Upper lobe of right lung (tissue), 1 donor: ENCODE results near the gene ADISSP. TPM values are rescaled to one million over a fixed set of nuclear protein-coding genes. Genes with fewer than 3 reads are reported as not detected.

Source experiments
- ATAC-seq: fragments of 200-7000 bp; cut with Tn5 transposase; one replicate; pipeline ENCODE4 v1.9.1; 2020; ENCODE audit warnings: mild to moderate bottlenecking, moderate library complexity
- DNase-seq: peaks from one replicate; pipeline ENCODE4 v3.0.0-alpha.2; 2020
- H3K27ac ChIP-seq: fragments of 200-600 bp; one replicate; pipeline ENCODE4 v1.8.0; 2022
- H3K27me3 ChIP-seq: fragments of 200-600 bp; one replicate; pipeline ENCODE4 v1.8.0; 2022; ENCODE audit warnings: mild to moderate bottlenecking
- H3K36me3 ChIP-seq: fragments of 200-600 bp; one replicate; pipeline ENCODE4 v1.8.0; 2022
- H3K4me1 ChIP-seq: fragments of 200-600 bp; one replicate; pipeline ENCODE4 v1.8.0; 2022
- H3K4me3 ChIP-seq: fragments of 200-600 bp; one replicate; pipeline ENCODE4 v1.8.0; 2022; ENCODE audit warnings: mild to moderate bottlenecking
- H3K9me3 ChIP-seq: fragments of 200-600 bp; one replicate; pipeline ENCODE4 v1.8.0; 2022
- CTCF ChIP-seq: fragments of 200-600 bp; IDR thresholded peaks from one replicate; pipeline ENCODE4 v1.8.0; 2022; ENCODE audit warnings: antibody characterized with exemption
- intact Hi-C: fragments of 100-400 bp; cut with DNase I; formaldehyde crosslinking; loops from one replicate; pipeline ENCODE4 v1.11.0; 2022
- total RNA-seq: library from RNA; stranded (reverse); fragmentation: NEBNext Ultra II Directional; extraction: Animal tissue kit (Norgen Biotek cat#: 25700); gene quantifications from one replicate; pipeline ENCODE4 v1.2.1, GENCODE V29; 2021
- donor health status: DM: no; HTN: yes; CAD: no; lungs with severe emphysema.

The ADISSP gene
- total RNA-seq, 1 donor from 2014 or later = 23.3 TPM

- Histone ChIP-seq H3K4me3 (no peak overlapping the region), H3K27me3 (no peaks in the 10 kb centered on the region), H3K27ac (peak overlapping the region; percentile 96), H3K4me1 (peaks cover 88% of the 10 kb centered on the region), H3K9me3 (no peaks in the 10 kb centered on the region), H3K36me3 (peaks cover 68% of the 10 kb centered on the region)
- intact Hi-C loops = no loop called here
- TF ChIP-seq CTCF = no peak
- no peak for DNase-seq
- ATAC-seq = peak; percentile 45
Measured at GRCh38 chr20:3804254-3804751, 36.8 kb upstream of the ADISSP start.

DNA sequence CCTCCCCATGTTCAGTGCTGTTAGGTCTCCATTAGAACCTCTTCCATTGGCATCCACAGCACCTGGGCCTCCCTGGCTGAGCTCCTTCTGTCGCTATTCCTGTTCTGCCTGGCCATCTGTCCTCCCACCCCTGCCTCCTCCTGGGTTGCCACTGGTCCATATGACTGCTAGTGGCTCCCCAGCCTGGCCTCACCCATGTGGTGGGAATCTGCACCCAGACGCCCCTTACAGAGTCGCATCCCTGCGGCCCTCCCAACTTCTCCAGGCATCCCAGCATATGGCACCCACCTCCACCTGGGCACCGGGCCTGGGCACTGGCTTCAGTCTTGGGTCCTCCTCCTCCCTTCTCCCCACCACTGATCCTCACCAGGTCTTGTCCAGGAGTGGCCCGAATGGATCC, 36.3 kb upstream of the ADISSP start:
- Histone ChIP-seq H3K27me3 (no peaks in the 10 kb centered on the region), H3K4me1 (peaks cover 92% of the 10 kb centered on the region), H3K9me3 (no peaks in the 10 kb centered on the region), H3K36me3 (peaks cover 69% of the 10 kb centered on the region), H3K4me3 (no peak overlapping the region), H3K27ac (peak overlapping the region; percentile 96)
- TF ChIP-seq CTCF = no peak
- intact Hi-C loops = no loop called here
- ATAC-seq (no peak), DNase-seq (no peak)

GRCh38 chr20:3803289-3803688, 35.7 kb upstream of the ADISSP start:
- intact Hi-C loops = no loop called here

DNA sequence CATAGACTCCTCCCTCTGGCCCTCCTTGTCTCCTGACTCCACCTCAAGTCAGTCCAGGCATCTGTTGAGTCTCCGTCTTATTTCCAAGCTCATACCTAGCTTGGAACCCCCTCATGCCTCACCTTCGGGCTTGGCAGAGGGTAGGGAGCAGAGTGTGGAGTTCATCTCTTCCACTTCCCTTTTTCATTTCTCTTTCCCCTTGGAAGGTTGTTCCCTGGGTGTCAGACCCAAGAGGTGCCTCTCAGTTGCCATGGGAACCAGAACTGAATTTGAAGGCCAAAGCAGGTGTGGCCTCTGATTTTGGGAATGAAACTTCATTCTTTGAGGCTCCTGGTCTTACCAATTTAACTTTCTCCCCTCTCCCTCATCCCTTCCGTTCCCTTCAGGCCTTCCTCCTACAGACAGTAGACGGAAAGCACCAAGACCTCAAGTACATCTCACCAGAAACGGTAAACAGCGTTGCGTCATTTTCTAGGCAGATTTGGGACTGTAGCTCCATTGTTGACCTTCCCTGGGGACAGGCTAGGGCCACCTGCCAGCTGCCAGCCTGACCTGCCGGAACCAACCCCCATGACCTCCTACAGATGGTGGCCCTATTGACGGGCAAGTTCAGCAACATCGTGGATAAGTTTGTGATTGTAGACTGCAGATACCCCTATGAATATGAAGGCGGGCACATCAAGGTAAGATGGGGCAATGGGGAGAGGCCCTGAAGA, 35.1 kb upstream of the ADISSP start:
- H3K4me3 ChIP-seq = no peak overlapping the region
- H3K27ac ChIP-seq = peak overlapping the region; percentile 96
- DNase-seq (no peak), ATAC-seq (peak; percentile 5)
- H3K36me3 ChIP-seq = peaks cover 80% of the 10 kb centered on the region
- no peaks in the 10 kb centered on the region for H3K9me3 ChIP-seq
- no peaks in the 10 kb centered on the region for H3K27me3 ChIP-seq
- H3K4me1 ChIP-seq = peaks cover 94% of the 10 kb centered on the region
- intact Hi-C loops = no loop called here
- no peak for TF ChIP-seq CTCF

More at GRCh38 chr20:3803289-3803688, 35.7 kb upstream of the ADISSP start:
- Histone ChIP-seq H3K4me3 (no peak overlapping the region), H3K27me3 (no peaks in the 10 kb centered on the region), H3K27ac (peak overlapping the region; percentile 96), H3K4me1 (peaks cover 95% of the 10 kb centered on the region), H3K36me3 (peaks cover 75% of the 10 kb centered on the region), H3K9me3 (no peaks in the 10 kb centered on the region)
- no peak for TF ChIP-seq CTCF
- DNase-seq (no peak), ATAC-seq (no peak)

GRCh38 chr20:3801846-3802245, 34.3 kb upstream of the ADISSP start:
- H3K27ac ChIP-seq = peak overlapping the region; percentile 96
- no peaks in the 10 kb centered on the region for H3K9me3 ChIP-seq
- DNase-seq (no peak), ATAC-seq (peak; percentile 44)
- intact Hi-C loops = no loop called here
- H3K4me3 ChIP-seq = no peak overlapping the region
- H3K36me3 ChIP-seq = peaks cover 82% of the 10 kb centered on the region
- H3K4me1 ChIP-seq = peaks cover 93% of the 10 kb centered on the region
- no peak for TF ChIP-seq CTCF
- H3K27me3 ChIP-seq = no peaks in the 10 kb centered on the region
